AG04450 (cell line): ENCODE results near the gene HSPBP1. TPM values are rescaled to one million over a fixed set of nuclear protein-coding genes. Genes with fewer than 3 reads are reported as not detected.

Source experiments
- CTCF ChIA-PET: fragments of 300-600, 350-600 bp; formaldehyde crosslinking; extraction: SDS; loops from one replicate; lab custom pipeline; 2022; ENCODE audit warnings: antibody characterized with exemption, inconsistent platforms; lab: Charles Lee
- POLR2A ChIA-PET: fragments of 350-600 bp; formaldehyde crosslinking; extraction: SDS; loops from one replicate; lab custom pipeline; 2021; ENCODE audit warnings: antibody characterized with exemption, inconsistent platforms; lab: Yijun Ruan, JAX
- DNase-seq: peaks from one replicate; pipeline ENCODE4 v3.0.0-alpha.2; 2011; ENCODE audit warnings: low read depth, low spot score
- H3K27ac ChIP-seq: one replicate; pipeline ENCODE4 v1.5.1; 2012; ENCODE audit warnings: low read depth, low read length, control low read depth
- H3K27me3 ChIP-seq: one replicate; pipeline ENCODE4 v1.6.0; 2012; ENCODE audit warnings: low read length; ENCODE audit not compliant: control insufficient read depth, insufficient read depth
- H3K4me3 ChIP-seq: 2 replicates; pipeline ENCODE4 v1.5.1; 2011; ENCODE audit warnings: mild to moderate bottlenecking, low read depth, low read length, control low read depth
- H3K9me3 ChIP-seq: 2 replicates; pipeline ENCODE4 v1.5.1; 2012; ENCODE audit warnings: low read length; ENCODE audit not compliant: control insufficient read depth, insufficient read depth
- polyA plus RNA-seq: library from polyadenylated mRNA; depleted of rRNA; stranded (reverse); fragments of >200 nt; gene quantifications from 2 replicates; pipeline ENCODE4 v1.2.3, GENCODE V29; 2011
- TF ChIP-seq, protein P1 (sequence below): IDR thresholded peaks from 2 replicates; pipeline ENCODE4 v1.5.1; 2011; ENCODE audit warnings: low read depth, low read length, control low read depth, inconsistent platforms

HSPBP1 gene
- polyA plus RNA-seq, 1 experiment: 18.5 TPM

DNA sequence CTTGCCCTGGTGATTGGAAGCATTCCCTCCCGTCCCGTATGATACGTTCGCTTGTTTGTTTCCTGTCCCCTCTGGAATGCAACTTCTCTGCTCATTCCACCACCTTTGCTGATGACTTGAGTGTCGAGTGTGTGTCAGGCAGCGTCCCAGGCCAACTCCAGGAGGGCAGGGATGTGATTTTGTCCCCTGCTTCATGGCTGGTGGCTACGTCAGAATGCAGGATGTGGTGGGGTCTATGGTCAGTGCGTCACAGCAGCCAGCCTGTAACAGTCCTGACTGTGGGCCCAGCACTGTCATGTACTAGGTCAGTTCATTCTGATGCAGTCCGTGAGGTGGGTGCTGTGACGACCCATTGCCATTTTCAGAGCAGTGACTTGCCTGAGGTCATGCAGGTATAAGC lies 20.1 kb upstream of the HSPBP1 start:
- H3K27ac ChIP-seq: no peak overlapping the region
- DNase-seq: no peak
- no peaks in the 10 kb centered on the region for H3K9me3 ChIP-seq
- no peak overlapping the region for H3K4me3 ChIP-seq
- ChIA-PET CTCF (interaction anchor here (0.6 to 3.7 kb wide), 2 partner anchors 39 to 69 kb away, joined by 3 to 34 read pairs; partner anchors contain the start of gene KMT5C), POLR2A (no interaction called here)
- TF ChIP-seq, protein P1, sequence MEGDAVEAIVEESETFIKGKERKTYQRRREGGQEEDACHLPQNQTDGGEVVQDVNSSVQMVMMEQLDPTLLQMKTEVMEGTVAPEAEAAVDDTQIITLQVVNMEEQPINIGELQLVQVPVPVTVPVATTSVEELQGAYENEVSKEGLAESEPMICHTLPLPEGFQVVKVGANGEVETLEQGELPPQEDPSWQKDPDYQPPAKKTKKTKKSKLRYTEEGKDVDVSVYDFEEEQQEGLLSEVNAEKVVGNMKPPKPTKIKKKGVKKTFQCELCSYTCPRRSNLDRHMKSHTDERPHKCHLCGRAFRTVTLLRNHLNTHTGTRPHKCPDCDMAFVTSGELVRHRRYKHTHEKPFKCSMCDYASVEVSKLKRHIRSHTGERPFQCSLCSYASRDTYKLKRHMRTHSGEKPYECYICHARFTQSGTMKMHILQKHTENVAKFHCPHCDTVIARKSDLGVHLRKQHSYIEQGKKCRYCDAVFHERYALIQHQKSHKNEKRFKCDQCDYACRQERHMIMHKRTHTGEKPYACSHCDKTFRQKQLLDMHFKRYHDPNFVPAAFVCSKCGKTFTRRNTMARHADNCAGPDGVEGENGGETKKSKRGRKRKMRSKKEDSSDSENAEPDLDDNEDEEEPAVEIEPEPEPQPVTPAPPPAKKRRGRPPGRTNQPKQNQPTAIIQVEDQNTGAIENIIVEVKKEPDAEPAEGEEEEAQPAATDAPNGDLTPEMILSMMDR: no peak
- H3K27me3 ChIP-seq: no peaks in the 10 kb centered on the region

DNA sequence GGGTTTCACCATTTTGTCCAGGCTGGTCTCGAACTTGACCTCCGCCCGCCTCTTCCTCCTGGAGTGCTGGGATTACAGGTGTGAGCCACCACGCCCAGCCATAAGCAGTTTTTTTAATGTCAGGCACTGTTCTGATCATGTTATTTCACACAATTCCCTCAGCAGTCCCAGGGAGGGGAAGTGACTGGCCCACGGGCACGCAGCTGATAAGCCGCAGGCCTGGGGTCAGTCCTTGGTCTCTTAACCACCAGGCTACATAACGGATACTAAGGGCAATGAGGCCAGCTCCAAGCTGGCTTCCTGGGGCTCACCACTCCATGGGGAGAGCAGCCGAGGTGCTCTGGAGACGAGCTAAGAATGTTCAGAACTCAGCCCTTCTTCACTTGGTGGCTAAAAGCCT lies 17.4 kb upstream of the HSPBP1 start:
- no peaks in the 10 kb centered on the region for H3K9me3 ChIP-seq
- H3K27ac ChIP-seq: no peak overlapping the region
- TF ChIP-seq, protein P1: no peak
- ChIA-PET POLR2A (interaction anchor here (0.8 kb wide), 1 partner anchor 63 kb away, joined by 4 read pairs; no protein-coding TSS in a partner anchor), CTCF (interaction anchor here (0.5 to 1.0 kb wide), 2 partner anchors 42 to 156 kb away, joined by 3 to 10 read pairs; partner anchors contain the start of gene KMT5C)
- H3K27me3 ChIP-seq: no peaks in the 10 kb centered on the region
- DNase-seq: no peak
- no peak overlapping the region for H3K4me3 ChIP-seq

DNA sequence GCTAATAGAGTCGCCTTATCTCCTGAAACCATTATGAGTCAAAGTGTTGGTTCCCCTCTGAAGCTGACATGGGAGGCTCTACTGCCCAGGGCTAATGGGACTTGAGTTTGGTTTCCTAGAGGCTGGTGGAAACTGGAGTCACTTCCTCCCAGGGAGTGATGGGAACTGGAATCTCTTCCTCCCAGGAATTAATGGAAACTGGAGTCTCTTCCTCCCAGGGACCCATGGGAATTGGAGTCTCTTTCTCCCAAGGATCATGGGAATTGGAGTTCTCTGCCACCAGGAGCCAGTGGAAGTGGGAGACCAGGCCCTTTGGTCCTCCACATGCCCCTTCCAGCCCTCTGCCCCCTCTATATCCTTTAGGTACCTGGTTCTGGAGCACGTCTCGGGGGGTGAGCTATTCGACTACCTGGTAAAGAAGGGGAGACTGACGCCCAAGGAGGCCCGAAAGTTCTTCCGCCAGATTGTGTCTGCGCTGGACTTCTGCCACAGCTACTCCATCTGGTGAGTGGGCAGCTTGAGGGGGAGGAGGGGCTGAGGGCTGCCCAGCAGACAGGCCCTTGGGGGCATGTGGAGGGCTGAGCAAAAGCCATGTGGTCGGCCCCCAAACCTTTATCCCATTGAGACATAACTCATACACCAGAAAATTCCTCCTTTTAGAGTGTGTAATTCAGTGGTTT lies 9.3 kb upstream of the HSPBP1 start:
- H3K9me3 ChIP-seq: no peaks in the 10 kb centered on the region; the same call in 1 of the 2 replicates
- no peak overlapping the region for H3K27ac ChIP-seq
- no peak for DNase-seq
- TF ChIP-seq, protein P1: no peak
- ChIA-PET CTCF (interaction anchor here (1.3 kb wide), 1 partner anchor 12 kb away, joined by 4 read pairs; no protein-coding TSS in a partner anchor), POLR2A (no interaction called here)
- H3K4me3 ChIP-seq: no peak overlapping the region
- H3K27me3 ChIP-seq: no peaks in the 10 kb centered on the region

DNA sequence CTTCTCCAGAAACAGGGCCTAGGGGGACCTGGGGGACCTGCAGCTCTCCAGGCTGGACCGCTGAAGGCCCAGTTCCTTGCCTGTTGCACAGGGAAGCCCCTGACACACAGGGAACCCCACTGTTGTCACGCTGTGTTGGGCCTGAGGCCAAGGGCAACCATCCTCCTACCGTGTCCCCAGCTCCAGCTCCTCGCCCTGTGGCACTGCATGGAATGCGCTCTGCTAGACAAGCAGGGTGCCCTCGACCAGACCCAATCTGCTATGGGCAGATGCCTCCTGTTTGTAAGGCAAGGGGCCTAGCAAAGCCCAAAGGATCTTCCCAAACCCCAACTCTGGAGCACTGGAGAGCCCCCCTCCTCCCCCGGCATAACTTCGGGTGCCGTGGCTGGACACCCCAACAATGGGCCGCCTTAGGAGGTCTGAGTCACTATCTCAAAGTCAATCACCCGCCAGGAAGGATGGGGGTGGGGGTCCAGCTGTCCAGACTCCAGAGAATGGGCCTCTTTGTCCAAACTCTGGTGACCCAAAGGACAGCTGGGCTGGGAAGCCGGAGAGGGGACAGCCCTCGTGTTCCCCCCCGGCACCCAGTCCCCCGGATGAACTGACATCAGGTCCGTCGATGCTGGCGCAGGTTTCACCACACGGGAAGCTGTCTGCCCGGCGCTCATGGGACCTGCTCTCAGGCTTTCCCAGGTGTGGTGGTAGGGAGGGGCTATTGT lies 7.6 kb upstream of the HSPBP1 start:
- Histone ChIP-seq H3K4me3 (no peak overlapping the region), H3K27me3 (no peaks in the 10 kb centered on the region), H3K27ac (no peak overlapping the region), H3K9me3 (no peaks in the 10 kb centered on the region; the same call in 1 of the 2 replicates)
- TF ChIP-seq, protein P1: no peak
- DNase-seq: no peak
- ChIA-PET POLR2A (interaction anchor here (0.6 to 0.9 kb wide), 2 partner anchors 28 to 88 kb away, joined by 4 read pairs; partner anchors contain the start of gene PPP6R1), CTCF (no interaction called here)
